Prostate gland (tissue), 2 donors: ENCODE measurements around the gene ALDH1B1. TPM values are rescaled to one million over a fixed set of nuclear protein-coding genes. Genes with fewer than 3 reads are reported as not detected.

Experiments used
- DNase-seq: peaks from one replicate; pipeline ENCODE4 v3.0.0-alpha.2; 2019; ENCODE audit warnings: low spot score
- H3K27ac ChIP-seq, 2 donors: fragments of 200-600 bp; sonication (generic); 2 replicates each; pipeline ENCODE4 v1.5.1; 2017 to 2019
- H3K27me3 ChIP-seq: fragments of 200-600 bp; sonication (generic); replicated peaks from 2 replicates; pipeline ENCODE4 v1.5.1; 2019; ENCODE audit not compliant: insufficient read depth
- H3K36me3 ChIP-seq, 2 donors: fragments of 200-600 bp; sonication (generic); 1 replicate in 1 of 2; 2 replicates in 1 of 2; pipeline versions ENCODE4 v1.5.1 to v1.8.1; 2017 to 2019
- H3K4me1 ChIP-seq: fragments of 200-600 bp; sonication (generic); replicated peaks from 2 replicates; pipeline ENCODE4 v1.5.1; 2019
- H3K4me3 ChIP-seq, 2 donors: fragments of 200-600 bp; sonication (generic); 2 replicates each; pipeline ENCODE4 v1.5.1; 2017 to 2019
- H3K9me3 ChIP-seq: fragments of 200-600 bp; sonication (generic); 2 replicates; pipeline ENCODE4 v1.5.1; 2017
- POLR2A ChIP-seq: fragments of 450-650 bp; IDR thresholded peaks from one replicate; pipeline ENCODE4 v1.6.1; 2016; ENCODE audit warnings: antibody characterized with exemption, mild to moderate bottlenecking
- POLR2AphosphoS5 ChIP-seq: sonication (generic); formaldehyde crosslinking; IDR thresholded peaks from one replicate; pipeline ENCODE4 v1.6.1; 2017; ENCODE audit warnings: antibody characterized with exemption
- WGBS: methylation state at CpG from one replicate; pipeline ENCODE4 v1.1.5; 2018; 5-methylcytosine and 5-hydroxymethylcytosine counted together
- intact Hi-C: fragments of 100-400 bp; cut with DNase I; formaldehyde crosslinking; loops from one replicate; pipeline ENCODE4 v1.14.2; 2022
- total RNA-seq, 2 donors: library from RNA; depleted of rRNA; stranded (reverse); fragments of >200 nt; gene quantifications; one replicate each; pipeline ENCODE4 v1.1.0, GENCODE V29; 2016
- TF ChIP-seq, protein P1 (sequence below), 4 experiments: fragments of 200-600 bp in 2 of 4; fragments of 450-650 bp in 2 of 4; sonication (generic) in 2 of 4; IDR thresholded peaks; 1 replicate in 3 of 4; 2 replicates in 1 of 4; pipeline ENCODE4 v1.5.1; 2016 to 2019; ENCODE audit warnings: antibody characterized with exemption in 4 of 4, mild to moderate bottlenecking in 2 of 4, moderate library complexity in 2 of 4

ALDH1B1 gene
- total RNA-seq, 2 donors from 2014 or later, result 42.5 to 88.8 TPM

- H3K9me3 ChIP-seq, result no peaks in the 10 kb centered on the region
- no peaks in the 10 kb centered on the region for H3K36me3 ChIP-seq
- intact Hi-C loops, result no loop called here
- no peaks in the 10 kb centered on the region for H3K27me3 ChIP-seq
- 67% methylated on average over 12 of the region's 12 CpGs for WGBS
- DNase-seq, result no peak
- no peak overlapping the region for H3K27ac ChIP-seq
- no peaks in the 10 kb centered on the region for H3K4me1 ChIP-seq
- H3K4me3 ChIP-seq, result no peak overlapping the region
- no peak for TF ChIP-seq POLR2A
- TF ChIP-seq, protein P1, sequence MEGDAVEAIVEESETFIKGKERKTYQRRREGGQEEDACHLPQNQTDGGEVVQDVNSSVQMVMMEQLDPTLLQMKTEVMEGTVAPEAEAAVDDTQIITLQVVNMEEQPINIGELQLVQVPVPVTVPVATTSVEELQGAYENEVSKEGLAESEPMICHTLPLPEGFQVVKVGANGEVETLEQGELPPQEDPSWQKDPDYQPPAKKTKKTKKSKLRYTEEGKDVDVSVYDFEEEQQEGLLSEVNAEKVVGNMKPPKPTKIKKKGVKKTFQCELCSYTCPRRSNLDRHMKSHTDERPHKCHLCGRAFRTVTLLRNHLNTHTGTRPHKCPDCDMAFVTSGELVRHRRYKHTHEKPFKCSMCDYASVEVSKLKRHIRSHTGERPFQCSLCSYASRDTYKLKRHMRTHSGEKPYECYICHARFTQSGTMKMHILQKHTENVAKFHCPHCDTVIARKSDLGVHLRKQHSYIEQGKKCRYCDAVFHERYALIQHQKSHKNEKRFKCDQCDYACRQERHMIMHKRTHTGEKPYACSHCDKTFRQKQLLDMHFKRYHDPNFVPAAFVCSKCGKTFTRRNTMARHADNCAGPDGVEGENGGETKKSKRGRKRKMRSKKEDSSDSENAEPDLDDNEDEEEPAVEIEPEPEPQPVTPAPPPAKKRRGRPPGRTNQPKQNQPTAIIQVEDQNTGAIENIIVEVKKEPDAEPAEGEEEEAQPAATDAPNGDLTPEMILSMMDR (IDR thresholded peaks at IDR 0.05), result no peak
- TF ChIP-seq POLR2AphosphoS5, result no peak
Measured at GRCh38 chr9:38352530-38353328, 39.8 kb upstream of the ALDH1B1 start.

GRCh38 chr9:38355115-38355514, 37.4 kb upstream of the ALDH1B1 start:
- intact Hi-C loops, result no loop called here
- no peak for TF ChIP-seq POLR2AphosphoS5
- TF ChIP-seq POLR2A, result no peak
- TF ChIP-seq, protein P1 (IDR thresholded peaks at IDR 0.05), result no peak
- H3K27ac ChIP-seq, result no peak overlapping the region
- no peaks in the 10 kb centered on the region for H3K36me3 ChIP-seq
- no peaks in the 10 kb centered on the region for H3K4me1 ChIP-seq
- DNase-seq, result no peak
- no peak overlapping the region for H3K4me3 ChIP-seq
- H3K27me3 ChIP-seq, result no peaks in the 10 kb centered on the region
- WGBS, result 64% methylated on average over 3 of the region's 3 CpGs
- no peaks in the 10 kb centered on the region for H3K9me3 ChIP-seq

GRCh38 chr9:38355517-38356120, 36.9 kb upstream of the ALDH1B1 start:
- WGBS, result 100% methylated on average over 3 of the region's 3 CpGs
- DNase-seq, result no peak
- Histone ChIP-seq H3K4me3 (no peak overlapping the region), H3K4me1 (no peaks in the 10 kb centered on the region), H3K9me3 (no peaks in the 10 kb centered on the region), H3K36me3 (no peaks in the 10 kb centered on the region), H3K27ac (no peak overlapping the region), H3K27me3 (no peaks in the 10 kb centered on the region)
- TF ChIP-seq, protein P1 (IDR thresholded peaks at IDR 0.05), result no peak
- TF ChIP-seq POLR2AphosphoS5, result no peak
- TF ChIP-seq POLR2A, result no peak
- intact Hi-C loops, result no loop called here

DNA sequence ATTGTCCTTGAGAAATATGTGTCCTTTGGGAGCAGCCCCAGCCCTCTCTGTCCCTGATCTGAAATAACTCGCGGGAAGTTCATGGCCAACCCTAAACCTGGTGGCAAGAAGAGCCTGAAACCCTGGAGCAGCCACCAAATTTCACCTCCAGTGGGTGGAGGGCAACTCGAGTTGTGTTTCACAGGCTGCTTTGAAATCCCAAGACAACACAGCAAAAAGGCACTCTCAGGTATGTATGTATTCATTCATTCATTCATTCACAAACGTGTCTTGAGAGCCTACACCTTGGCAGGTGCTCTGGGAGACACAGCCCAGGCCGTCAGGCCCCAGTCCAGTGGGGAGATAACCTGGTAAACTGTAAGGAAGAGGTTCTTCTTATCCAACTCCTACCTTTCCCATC, 35.7 kb upstream of the ALDH1B1 start:
- no peak overlapping the region for H3K4me3 ChIP-seq
- no peak for DNase-seq
- no peak for TF ChIP-seq POLR2A
- TF ChIP-seq, protein P1 (IDR thresholded peaks at IDR 0.05), result no peak
- no peak for TF ChIP-seq POLR2AphosphoS5
- intact Hi-C loops, result no loop called here
- no peak overlapping the region for H3K27ac ChIP-seq
- H3K4me1 ChIP-seq, result no peaks in the 10 kb centered on the region
- H3K27me3 ChIP-seq, result no peaks in the 10 kb centered on the region
- no peaks in the 10 kb centered on the region for H3K9me3 ChIP-seq
- 71% methylated on average over 5 of the region's 5 CpGs for WGBS
- H3K36me3 ChIP-seq, result no peaks in the 10 kb centered on the region
